OCI-LY3 (cell line): ENCODE data around the gene NFXL1.

ENCODE experiments used
- H2AFZ ChIP-seq: fragments of 200-600, 300-600 bp; shearing (Covaris generic); 2 replicates; pipeline ENCODE4 v1.6.0; 2014; ENCODE audit warnings: antibody characterized with exemption, low read depth, low read length
- H3K27ac ChIP-seq: fragments of 200-600, 300-600 bp; sonication (generic); 2 replicates; pipeline ENCODE4 v1.5.1; 2014; ENCODE audit warnings: mild to moderate bottlenecking, low read length, moderate library complexity, mixed read lengths
- H3K27me3 ChIP-seq: fragments of 200-600, 300-600 bp; sonication (generic); 2 replicates; pipeline ENCODE4 v1.6.1; 2014; ENCODE audit warnings: low read depth, low read length, mixed read lengths
- H3K36me3 ChIP-seq: fragments of 200-600, 300-600 bp; sonication (generic); replicated peaks from 2 replicates; pipeline ENCODE3; 2014; ENCODE audit warnings: low read depth, low read length, mixed read lengths
- H3K4me1 ChIP-seq: fragments of 300-600, 200-600 bp; sonication (generic); 2 replicates; pipeline ENCODE4 v1.6.1; 2014; ENCODE audit warnings: low read length, mixed read lengths
- H3K4me2 ChIP-seq: fragments of 200-600, 300-600 bp; sonication (generic); 2 replicates; pipeline ENCODE4 v1.6.1; 2014; ENCODE audit warnings: low read length, mixed read lengths
- H3K4me3 ChIP-seq: fragments of 300-600, 200-600 bp; sonication (generic); 2 replicates; pipeline ENCODE4 v1.5.1; 2014; ENCODE audit warnings: antibody characterized with exemption, mild to moderate bottlenecking, low read length, moderate library complexity
- H3K79me2 ChIP-seq: fragments of 300-600, 200-600 bp; shearing (Covaris generic); 2 replicates; pipeline ENCODE4 v1.6.1; 2014; ENCODE audit warnings: mild to moderate bottlenecking, low read length, mixed read lengths
- H3K9ac ChIP-seq: fragments of 300-600, 200-600 bp; shearing (Covaris generic); 2 replicates; pipeline ENCODE4 v1.6.0; 2014; ENCODE audit warnings: mild to moderate bottlenecking, low read length, moderate library complexity
- H3K9me3 ChIP-seq: fragments of 200-600, 300-600 bp; shearing (Covaris generic); 2 replicates; pipeline ENCODE4 v1.6.1; 2014; ENCODE audit warnings: low read length, mixed read lengths; ENCODE audit not compliant: insufficient read depth
- H4K20me1 ChIP-seq: fragments of 200-600, 300-600 bp; sonication (generic); 2 replicates; pipeline ENCODE4 v1.6.1; 2016; ENCODE audit warnings: low read length, mixed read lengths; ENCODE audit not compliant: insufficient read depth
- CTCF ChIP-seq: fragments of 200-600, 300-600 bp; sonication (generic); IDR thresholded peaks from 2 replicates; pipeline ENCODE4 v1.5.1; 2014; ENCODE audit warnings: antibody characterized with exemption, low read length, low read depth
- EZH2phosphoT487 ChIP-seq: fragments of 200-600 bp; shearing (Covaris generic); IDR thresholded peaks from 2 replicates; pipeline ENCODE4 v1.6.1; 2018; ENCODE audit warnings: antibody characterized with exemption, mixed run types, low read depth

NFXL1 gene

GRCh38 chr4:47848041-47848440 is 66.3 kb downstream of the NFXL1 start:
- Histone ChIP-seq H3K36me3 (peaks cover 38% of the 10 kb centered on the region), H3K4me1 (no peaks in the 10 kb centered on the region), H2AFZ (no peak overlapping the region)

GRCh38 chr4:47842985-47843384 is 71.4 kb downstream of the NFXL1 start:
- TF ChIP-seq CTCF (no peak), EZH2phosphoT487 (no peak)
- no peaks in the 10 kb centered on the region for H3K79me2 ChIP-seq
- H3K9ac ChIP-seq = no peak overlapping the region
- H3K9me3 ChIP-seq = no peaks in the 10 kb centered on the region
- H3K4me3 ChIP-seq = no peak overlapping the region
- H3K4me1 ChIP-seq = peaks cover 22% of the 10 kb centered on the region
- no peak overlapping the region for H3K4me2 ChIP-seq
- H3K27ac ChIP-seq = no peak overlapping the region
- no peaks in the 10 kb centered on the region for H3K27me3 ChIP-seq
- H3K36me3 ChIP-seq = peaks cover 30% of the 10 kb centered on the region
- no peak overlapping the region for H2AFZ ChIP-seq
- H4K20me1 ChIP-seq = peaks cover 10% of the 10 kb centered on the region; the same call in 1 of the 2 replicates

More at GRCh38 chr4:47848041-47848440, 66.3 kb downstream of the NFXL1 start:
- H3K27ac ChIP-seq = no peak overlapping the region
- TF ChIP-seq EZH2phosphoT487 = no peak
- no peak overlapping the region for H3K4me3 ChIP-seq
- H3K27me3 ChIP-seq = no peaks in the 10 kb centered on the region
- H3K4me2 ChIP-seq = no peak overlapping the region
- H3K79me2 ChIP-seq = no peaks in the 10 kb centered on the region
- no peaks in the 10 kb centered on the region for H3K9me3 ChIP-seq
- no peaks in the 10 kb centered on the region for H4K20me1 ChIP-seq
- no peak overlapping the region for H3K9ac ChIP-seq

GRCh38 chr4:47840291-47840690 is 74.1 kb downstream of the NFXL1 start:
- Histone ChIP-seq H3K4me3 (no peak overlapping the region), H3K4me1 (peaks cover 37% of the 10 kb centered on the region), H3K79me2 (no peaks in the 10 kb centered on the region), H3K4me2 (no peak overlapping the region), H3K9ac (no peak overlapping the region), H2AFZ (no peak overlapping the region), H3K9me3 (no peaks in the 10 kb centered on the region), H3K27me3 (no peaks in the 10 kb centered on the region), H3K36me3 (peaks cover 23% of the 10 kb centered on the region), H3K27ac (no peak overlapping the region), H4K20me1 (peaks cover 10% of the 10 kb centered on the region; the same call in 1 of the 2 replicates)
- no peak for TF ChIP-seq EZH2phosphoT487
- no peak for TF ChIP-seq CTCF

GRCh38 chr4:47839259-47839658 is 75.1 kb downstream of the NFXL1 start:
- Histone ChIP-seq H3K4me1 (peaks cover 37% of the 10 kb centered on the region), H3K79me2 (no peaks in the 10 kb centered on the region), H4K20me1 (peaks cover 10% of the 10 kb centered on the region; the same call in 1 of the 2 replicates), H3K9me3 (no peaks in the 10 kb centered on the region), H3K4me2 (peak overlapping the region; percentile 42), H3K4me3 (no peak overlapping the region), H3K27me3 (no peaks in the 10 kb centered on the region), H3K36me3 (peaks cover 22% of the 10 kb centered on the region), H2AFZ (no peak overlapping the region), H3K27ac (peak overlapping the region; percentile 41), H3K9ac (no peak overlapping the region)
- TF ChIP-seq EZH2phosphoT487 (no peak), CTCF (peak; percentile 64)

- H4K20me1 ChIP-seq = peaks cover 10% of the 10 kb centered on the region; the same call in 1 of the 2 replicates
- peaks cover 37% of the 10 kb centered on the region for H3K4me1 ChIP-seq
- no peaks in the 10 kb centered on the region for H3K79me2 ChIP-seq
- H3K27ac ChIP-seq = no peak overlapping the region
- H3K27me3 ChIP-seq = no peaks in the 10 kb centered on the region
- TF ChIP-seq CTCF = no peak
- no peak for TF ChIP-seq EZH2phosphoT487
- no peak overlapping the region for H3K4me3 ChIP-seq
- H3K9me3 ChIP-seq = no peaks in the 10 kb centered on the region
- no peak overlapping the region for H2AFZ ChIP-seq
- H3K4me2 ChIP-seq = no peak overlapping the region
- H3K9ac ChIP-seq = no peak overlapping the region
- peaks cover 15% of the 10 kb centered on the region for H3K36me3 ChIP-seq
These were observed 75.9 kb downstream of the NFXL1 start for GRCh38 chr4:47838445-47838844.
